Activated effector memory CD4-positive, alpha-beta T cell treated with Interleukin-2 at 50 U/mL for 16 hours (primary cell): ENCODE data around the gene CACNA2D2.
A peak's percentile ranks its signal among the peaks of the same experiment; 100 is the strongest.

Source experiments
- DNase-seq: peaks from one replicate; pipeline ENCODE4 v3.0.0-alpha.2; 2020

CACNA2D2 gene

DNA sequence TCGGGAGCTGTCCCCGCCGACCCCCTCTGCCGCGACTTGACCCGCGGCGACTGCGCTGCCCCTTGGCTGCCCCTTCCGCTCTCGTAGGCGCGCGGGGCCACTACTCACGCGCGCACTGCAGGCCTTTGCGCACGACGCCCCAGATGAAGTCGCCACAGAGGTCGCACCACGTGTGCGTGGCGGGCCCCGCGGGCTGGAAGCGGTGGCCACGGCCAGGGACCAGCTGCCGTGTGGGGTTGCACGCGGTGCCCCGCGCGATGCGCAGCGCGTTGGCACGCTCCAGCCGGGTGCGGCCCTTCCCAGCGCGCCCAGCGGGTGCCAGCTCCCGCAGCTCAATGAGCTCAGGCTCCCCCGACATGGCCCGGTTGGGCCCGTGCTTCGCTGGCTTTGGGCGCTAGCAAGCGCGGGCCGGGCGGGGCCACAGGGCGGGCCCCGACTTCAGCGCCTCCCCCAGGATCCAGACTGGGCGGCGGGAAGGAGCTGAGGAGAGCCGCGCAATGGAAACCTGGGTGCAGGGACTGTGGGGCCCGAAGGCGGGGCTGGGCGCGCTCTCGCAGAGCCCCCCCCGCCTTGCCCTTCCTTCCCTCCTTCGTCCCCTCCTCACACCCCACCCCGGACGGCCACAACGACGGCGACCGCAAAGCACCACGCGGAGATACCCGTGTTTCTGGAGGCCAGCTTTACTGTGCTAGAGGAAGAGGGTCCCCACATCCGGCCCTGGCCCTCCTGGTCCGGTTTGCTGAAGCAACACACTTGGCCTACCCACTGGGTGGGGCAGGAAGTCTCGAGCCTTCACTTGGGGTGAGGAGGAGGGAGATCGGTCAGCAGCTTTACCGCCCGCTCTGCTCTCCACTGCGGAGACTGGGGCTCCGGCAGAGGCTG, 162.7 kb downstream of the CACNA2D2 start, which contains the start of gene RASSF1:
Gene RASSF1 (minus strand): TSS at position 389 of the 882 bp plus-strand sequence. CDS start 31 bp downstream, at position 358.
- DNase-seq, result peak; percentile 55

DNA sequence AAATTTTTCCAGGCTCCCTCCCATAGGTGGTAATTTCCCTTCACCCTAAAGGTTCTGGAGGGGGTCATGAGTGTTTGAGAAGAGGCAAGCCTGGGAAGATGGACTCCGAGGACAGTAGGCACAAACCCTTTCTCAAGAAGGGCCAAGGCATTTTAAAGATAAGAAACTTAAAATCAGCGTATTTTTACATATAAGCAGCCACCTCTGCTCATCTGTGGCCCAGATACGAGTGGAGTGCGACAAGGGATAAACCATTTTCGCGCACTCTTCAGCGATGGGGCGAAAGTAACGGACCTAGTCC, 163.3 kb downstream of the CACNA2D2 start:
- no peak for DNase-seq

GRCh38 chr3:50339485-50340146, 163.8 kb downstream of the CACNA2D2 start:
- DNase-seq, result no peak

DNA sequence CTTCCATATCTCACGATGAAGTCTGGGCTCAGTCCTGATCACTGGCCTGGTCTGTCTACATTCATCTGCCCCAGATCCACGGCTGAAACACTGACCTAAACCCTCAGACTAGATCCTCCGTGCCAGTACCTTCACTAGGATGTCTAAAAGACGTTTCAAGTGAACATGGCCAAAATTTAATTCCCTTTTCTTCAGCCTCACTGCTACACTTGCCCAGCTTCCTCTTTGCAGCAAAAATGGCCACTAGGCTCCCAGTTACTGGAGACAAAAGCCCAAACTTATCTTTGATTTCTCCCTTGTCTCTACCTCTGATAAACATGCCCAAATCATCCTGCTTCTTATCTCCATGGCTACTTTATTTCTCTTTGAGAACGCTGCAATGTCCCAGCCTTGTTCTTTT, 164.5 kb downstream of the CACNA2D2 start:
- no peak for DNase-seq

- DNase-seq, result peak; percentile 89
These were observed 166.1 kb downstream of the CACNA2D2 start for GRCh38 chr3:50337175-50337861.

DNA sequence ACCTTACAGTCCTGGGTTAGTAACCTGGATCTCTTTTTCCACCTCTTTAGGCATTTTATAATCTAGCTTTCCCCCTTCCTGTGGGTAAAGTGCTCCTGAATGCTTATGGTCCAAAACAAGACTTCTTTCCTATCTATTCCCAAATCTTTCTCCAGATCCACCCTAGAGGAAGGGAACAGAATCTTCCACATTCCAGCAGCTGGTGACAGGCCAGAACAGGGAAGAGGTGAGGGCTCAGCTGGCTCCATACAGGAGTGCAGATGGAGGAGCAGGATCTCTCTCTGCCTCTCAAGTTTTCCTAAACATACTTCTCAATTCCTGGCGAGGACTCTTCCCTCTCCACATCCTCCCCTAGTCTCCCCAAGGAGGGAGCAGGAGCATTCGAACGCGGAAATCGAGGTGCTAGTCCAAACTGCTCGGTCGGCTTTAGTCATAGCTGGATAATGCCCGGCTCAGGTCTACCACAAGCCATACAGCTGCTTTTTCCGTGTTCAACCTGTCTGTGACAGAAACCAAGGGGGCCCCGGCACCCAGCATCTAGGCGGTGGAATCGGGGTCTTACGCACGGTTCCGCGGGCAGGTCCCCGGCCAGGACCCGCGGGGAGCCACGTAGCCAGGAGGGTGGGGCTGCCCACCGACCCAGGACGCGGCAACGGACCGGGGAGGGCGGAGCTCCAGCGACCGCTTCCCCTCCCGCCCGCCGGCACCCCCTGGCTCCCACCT, 166.8 kb downstream of the CACNA2D2 start:
- no peak for DNase-seq

DNA sequence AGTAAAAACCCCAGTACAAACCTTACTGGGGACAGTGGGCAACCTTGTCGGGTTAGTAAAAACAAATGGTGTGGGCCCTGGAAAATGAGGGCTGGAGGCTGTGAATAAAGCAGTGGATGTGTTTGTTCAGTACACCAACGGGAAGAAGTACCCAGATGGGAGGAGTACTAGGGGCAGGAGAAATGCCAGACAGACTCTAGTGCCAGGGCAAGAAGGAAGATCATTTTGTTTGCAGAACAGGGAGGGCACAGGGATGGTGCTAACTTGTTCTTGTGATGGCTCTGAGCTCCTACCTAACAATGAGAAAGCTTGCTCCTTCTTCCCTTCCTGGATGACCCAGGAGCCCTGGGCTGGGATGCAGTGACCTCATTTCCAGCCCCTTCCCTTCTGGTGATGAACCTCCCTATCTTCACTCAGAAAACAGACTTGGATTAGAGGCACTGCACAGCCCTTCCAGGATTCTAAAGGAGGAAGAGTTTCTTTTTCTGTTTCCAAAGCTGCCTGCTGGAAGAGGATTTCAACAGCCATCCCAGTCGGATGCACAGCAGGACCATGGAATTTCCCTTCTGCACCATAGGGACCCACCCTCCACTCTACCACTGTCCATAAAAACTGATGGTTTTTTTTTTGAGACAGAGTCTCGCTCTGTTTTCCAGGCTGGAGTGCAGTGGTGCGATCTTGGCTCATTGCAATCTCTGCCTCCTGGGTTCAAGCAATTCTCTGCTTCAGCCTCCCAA, 168.9 kb downstream of the CACNA2D2 start:
- no peak for DNase-seq

- no peak for DNase-seq
These were observed 169.6 kb downstream of the CACNA2D2 start for GRCh38 chr3:50333744-50334328.

- no peak for DNase-seq
These were observed 172.0 kb downstream of the CACNA2D2 start for GRCh38 chr3:50331364-50331907.

DNA sequence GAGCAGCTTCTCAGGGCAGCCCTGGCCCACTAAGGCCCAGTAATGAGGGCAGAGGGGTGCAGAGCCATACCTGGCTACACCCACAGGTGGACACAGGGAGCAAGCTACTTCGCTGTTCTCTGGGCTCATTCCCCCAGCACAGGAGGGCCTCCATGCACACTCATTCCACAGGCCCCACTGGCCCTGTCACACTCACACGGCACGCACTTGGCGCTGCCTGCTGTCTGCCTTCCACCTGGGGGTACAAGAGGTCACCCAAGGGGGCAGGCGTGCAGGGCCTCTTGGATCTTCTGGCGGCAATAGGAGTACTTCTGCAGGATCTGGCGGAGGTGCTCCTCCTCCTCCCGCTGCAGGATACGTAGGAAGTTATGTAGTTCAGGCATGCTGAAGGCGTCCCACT, 173.1 kb downstream of the CACNA2D2 start:
- DNase-seq, result no peak

DNA sequence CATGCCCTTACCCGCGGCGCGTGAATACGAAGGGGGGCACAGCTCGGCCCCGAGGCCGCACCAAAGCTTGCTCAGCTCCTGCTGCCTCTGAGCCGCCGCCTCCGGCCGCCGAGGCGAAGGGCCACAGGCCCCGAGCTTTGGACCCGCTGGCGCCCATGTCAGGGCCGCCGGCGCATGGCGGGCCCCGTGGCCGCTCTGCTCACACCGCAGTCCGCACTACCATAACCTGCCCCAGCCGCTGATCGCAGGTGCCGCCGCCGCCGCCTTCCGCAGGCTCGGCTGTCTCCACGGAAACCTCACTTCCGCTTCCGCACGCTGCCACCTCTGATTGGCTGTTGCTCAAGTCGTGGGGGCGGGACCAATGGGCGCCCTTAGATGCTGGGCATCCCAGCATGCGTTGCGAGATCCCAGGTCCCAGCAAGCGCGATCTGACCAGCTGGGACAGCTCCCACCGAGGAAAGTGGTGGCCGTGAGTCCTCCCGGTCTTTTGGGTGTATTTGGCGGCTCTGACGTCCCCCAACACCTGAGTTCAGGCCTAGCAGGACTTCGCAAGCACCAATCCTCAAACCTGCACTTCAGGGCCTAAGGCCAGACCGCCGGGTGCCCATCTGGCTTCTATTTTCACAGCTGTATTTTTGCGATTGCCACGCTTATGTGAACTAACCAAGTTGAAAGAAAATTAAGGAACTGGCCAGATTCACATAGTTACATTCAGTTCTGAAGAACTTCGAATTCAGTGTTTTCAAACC, 175.3 kb downstream of the CACNA2D2 start, which contains the start of gene TUSC2:
Gene TUSC2 (minus strand): TSS at position 281 of the 749 bp plus-strand sequence. CDS start 124 bp downstream, at position 157.
- DNase-seq, result peak; percentile 92

DNA sequence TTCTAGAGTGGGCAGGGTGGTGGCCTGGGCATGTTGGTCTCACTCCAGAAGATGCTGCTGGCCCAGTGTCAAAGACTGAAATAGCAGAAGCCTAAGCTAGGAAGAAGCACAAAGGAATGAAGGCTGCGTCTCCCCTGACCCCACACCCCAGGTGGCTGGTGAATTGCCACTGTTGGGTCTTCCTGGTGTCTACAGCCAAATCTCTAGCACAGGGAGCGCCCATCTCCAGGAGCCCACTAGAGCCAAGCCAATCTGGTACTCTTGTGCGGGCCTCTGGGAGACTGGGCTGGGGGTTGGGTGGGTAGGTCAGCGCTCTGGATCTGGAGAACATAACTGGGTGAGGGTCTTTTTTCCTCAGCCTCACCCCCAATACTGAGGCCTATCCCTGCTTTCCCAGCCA, 176.3 kb downstream of the CACNA2D2 start:
- DNase-seq, result no peak

DNA sequence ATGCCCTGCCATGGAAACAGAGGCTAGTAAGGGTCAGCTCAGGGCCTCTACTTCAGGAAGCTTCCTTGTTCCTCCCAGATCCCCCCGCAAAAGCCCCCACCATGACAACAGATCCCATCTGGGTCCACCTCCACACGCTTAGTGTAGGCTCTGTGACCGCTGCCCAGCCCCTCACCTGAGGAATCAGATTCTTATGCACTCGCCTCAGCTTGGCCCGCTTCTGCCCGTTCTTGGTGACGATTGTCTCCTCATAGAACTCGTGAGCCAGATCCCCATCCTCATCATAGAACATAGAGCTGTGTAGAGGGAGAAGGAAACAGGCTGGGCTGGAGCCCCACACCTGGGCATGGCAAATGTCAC, 177.3 kb downstream of the CACNA2D2 start:
- no peak for DNase-seq

DNA sequence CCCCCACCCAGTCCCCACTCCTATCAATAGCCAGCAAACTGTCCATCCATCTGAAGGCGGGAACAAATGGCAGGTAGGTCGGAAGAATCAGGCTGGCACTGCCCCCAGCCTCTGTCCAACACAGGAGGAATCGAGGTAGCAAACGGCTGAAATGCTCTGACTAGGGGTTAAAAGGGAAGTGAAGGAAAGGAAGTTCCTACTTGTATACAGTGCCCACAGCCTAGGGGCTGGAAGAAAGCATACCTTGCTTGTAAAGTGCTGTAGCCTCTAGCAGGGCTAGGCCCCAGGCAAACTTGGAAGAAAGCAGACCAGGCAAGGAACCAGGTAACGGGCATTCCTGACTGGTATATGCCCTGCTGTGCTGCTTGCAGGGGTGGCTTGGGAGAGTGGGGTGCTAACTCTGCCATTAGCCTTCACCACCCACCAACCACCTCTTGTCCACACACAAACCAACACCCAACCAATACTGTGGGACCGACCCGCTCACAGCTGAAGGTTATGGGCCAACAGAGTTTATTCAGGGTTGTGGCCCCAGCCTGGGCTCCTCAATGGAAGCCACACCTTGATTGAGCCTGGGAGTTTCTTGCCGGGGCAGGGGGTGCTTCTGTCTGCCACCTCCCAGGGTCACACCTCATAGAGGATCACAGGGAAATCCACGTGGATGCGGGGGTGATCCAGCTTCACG, 177.8 kb downstream of the CACNA2D2 start:
- no peak for DNase-seq

DNA sequence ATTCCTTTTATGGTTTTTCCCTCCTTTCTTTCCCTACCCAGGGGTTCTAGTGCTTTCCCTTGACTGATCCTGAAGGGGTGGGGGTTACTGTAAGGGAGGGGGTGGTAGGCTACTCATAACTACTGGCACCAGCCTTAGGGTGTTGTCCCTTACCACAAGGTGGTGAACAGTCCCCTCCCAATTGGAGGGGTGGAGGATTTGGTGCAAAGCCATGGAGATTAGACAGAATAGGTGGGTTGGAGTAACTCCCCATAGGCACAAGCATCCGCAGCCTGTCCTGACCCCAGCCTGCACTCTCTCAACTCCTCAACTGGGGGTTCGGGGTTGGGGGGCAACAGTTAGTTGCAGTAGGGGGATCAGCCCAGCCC, 178.3 kb downstream of the CACNA2D2 start:
- DNase-seq, result no peak

DNA sequence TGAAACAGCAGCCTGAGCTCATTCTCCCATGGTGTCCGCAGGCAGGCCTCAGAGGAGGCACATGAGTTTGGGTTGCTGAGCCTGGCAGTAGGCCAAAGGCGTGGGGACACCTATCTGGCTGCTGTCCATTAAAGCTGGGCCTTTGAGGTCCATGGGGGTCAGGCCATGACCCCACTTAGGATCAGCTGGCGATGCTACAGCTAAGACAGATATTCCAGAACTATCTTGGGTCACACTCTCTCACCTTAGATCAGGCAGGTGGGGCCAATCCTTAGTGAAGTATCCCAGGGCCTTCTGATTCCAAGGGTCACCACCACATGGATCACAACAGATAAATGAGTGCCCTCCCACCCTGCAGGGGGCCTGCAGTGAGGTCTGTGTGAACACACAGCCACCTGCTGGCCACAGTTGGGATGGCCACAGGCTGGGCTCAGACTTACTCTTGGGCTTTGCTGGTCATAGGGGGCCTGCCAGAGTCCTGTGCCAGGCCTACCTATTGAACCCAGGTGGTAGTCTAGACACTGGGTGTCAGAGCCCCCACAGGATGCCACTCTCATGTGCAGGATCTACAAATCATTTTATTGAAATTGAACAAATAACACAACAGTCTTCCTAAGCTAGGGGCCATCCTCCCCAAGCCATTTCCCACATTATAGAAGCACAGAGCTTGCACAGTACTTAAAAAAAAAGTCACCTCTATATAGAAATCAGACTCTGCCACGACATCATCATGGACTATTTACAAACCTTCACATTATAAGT, 178.9 kb downstream of the CACNA2D2 start:
- DNase-seq, result peak; percentile 47

DNA sequence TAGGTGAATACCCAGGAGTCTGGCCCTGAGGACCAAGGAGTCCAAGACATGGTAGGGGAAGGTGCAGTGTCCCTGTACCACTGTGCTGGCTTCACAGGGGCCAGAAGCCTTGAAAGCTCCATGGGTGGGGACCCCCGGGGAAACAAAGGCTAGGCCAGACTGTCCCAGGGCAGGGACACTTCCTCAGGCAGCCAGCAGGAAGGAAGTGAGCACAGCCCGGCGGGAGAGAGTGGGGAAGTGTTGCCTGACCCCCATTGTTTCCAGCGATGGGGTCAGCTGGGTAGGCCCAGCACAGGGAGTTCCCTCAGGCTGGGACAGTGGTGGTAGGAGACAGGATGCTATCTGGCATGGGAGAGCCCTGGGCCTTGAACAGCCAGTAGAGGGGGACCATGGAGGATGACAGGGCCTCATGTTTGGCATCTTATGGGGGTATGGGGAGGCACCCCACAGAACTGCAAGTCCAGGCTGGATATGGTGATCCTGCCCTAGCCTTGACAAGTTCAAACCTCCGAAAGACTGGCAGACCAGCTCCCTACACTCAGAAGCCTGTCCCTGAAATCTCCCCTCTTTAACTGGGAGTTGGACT, 179.7 kb downstream of the CACNA2D2 start:
- DNase-seq, result no peak

GRCh38 chr3:50323092-50323600, 180.3 kb downstream of the CACNA2D2 start:
- no peak for DNase-seq
